Left lung (tissue), 10 donors: Measurements from ENCODE around the gene VPS51. TPM values are rescaled to one million over a fixed set of nuclear protein-coding genes. Genes with fewer than 3 reads are reported as not detected.

Experiments
- ATAC-seq: fragments of 200-7000 bp; cut with Tn5 transposase; one replicate; pipeline ENCODE4 v1.9.1; 2020; ENCODE audit warnings: moderate library complexity
- DNase-seq, 4 donors: peaks; one replicate each; pipeline ENCODE4 v3.0.0-alpha.2; 2013 to 2020
- H3K27ac ChIP-seq, 2 donors: fragments of 200-600 bp; sonication (generic) in 1 of 2; one replicate each; pipeline versions ENCODE4 v1.5.0 to v1.8.0; 2020 to 2021
- H3K27me3 ChIP-seq, 2 donors: fragments of 200-600 bp; sonication (generic) in 1 of 2; one replicate each; pipeline versions ENCODE4 v1.5.0 to v1.8.0; 2020 to 2021
- H3K36me3 ChIP-seq, 2 donors: fragments of 200-600 bp; sonication (generic) in 1 of 2; one replicate each; pipeline versions ENCODE4 v1.5.0 to v1.8.0; 2020 to 2021
- H3K4me1 ChIP-seq, 2 donors: fragments of 200-600 bp; one replicate each; pipeline ENCODE4 v1.8.0; 2021
- H3K4me3 ChIP-seq, 2 donors: fragments of 200-600 bp; sonication (generic) in 1 of 2; one replicate each; pipeline versions ENCODE4 v1.5.0 to v1.8.0; 2020 to 2021; ENCODE audit warnings: mild to moderate bottlenecking in 1 of 2
- H3K9me3 ChIP-seq, 2 donors: fragments of 200-600 bp; sonication (generic) in 1 of 2; one replicate each; pipeline versions ENCODE4 v1.5.0 to v1.8.0; 2020 to 2021
- CTCF ChIP-seq, 2 donors: fragments of 200-600 bp; sonication (generic) in 1 of 2; IDR thresholded peaks; one replicate each; pipeline versions ENCODE4 v1.5.0 to v1.8.0; 2021; ENCODE audit warnings: antibody characterized with exemption in 2 of 2
- intact Hi-C, 2 donors: fragments of 100-400 bp; cut with DNase I; formaldehyde crosslinking; loops; one replicate each; pipeline versions ENCODE4 v1.11.2 to v1.14.2; 2022
- polyA plus RNA-seq, 6 donors: library from polyadenylated mRNA; unstranded; fragments of 120-200 nt; gene quantifications; one replicate each; pipeline ENCODE4 v1.2.1, GENCODE V29; 2013; ENCODE audit not compliant: insufficient read length in 6 of 6
- total RNA-seq, 2 donors: library from RNA; stranded (reverse); fragmentation: NEBNext Ultra II Directional; extraction: Animal tissue kit (Norgen Biotek cat#: 25700); gene quantifications; one replicate each; pipeline ENCODE4 v1.2.1, GENCODE V29; 2021
- donor health status: DM: no; HTN: yes; CAD: no.
- donor health status: DM: no; HTN: no; CAD: no.

Gene VPS51
- total and polyA plus RNA-seq, 8 donors: 79.4 to 143 (median 108) TPM

GRCh38 chr11:65103476-65103875 lies 7.5 kb downstream of the VPS51 start:
- no peak overlapping the region for H3K27ac ChIP-seq
- no peaks in the 10 kb centered on the region for H3K27me3 ChIP-seq
- intact Hi-C loops: no loop called here
- no peak overlapping the region for H3K4me3 ChIP-seq
- DNase-seq (no peak), ATAC-seq (no peak)
- H3K36me3 ChIP-seq: peaks cover 0 to 26% of the 10 kb centered on the region in 2 donors
- no peak for TF ChIP-seq CTCF (IDR thresholded peaks at IDR 0.05)
- H3K9me3 ChIP-seq: no peaks in the 10 kb centered on the region
- H3K4me1 ChIP-seq: peaks cover 0 to 15% of the 10 kb centered on the region in 2 donors

DNA sequence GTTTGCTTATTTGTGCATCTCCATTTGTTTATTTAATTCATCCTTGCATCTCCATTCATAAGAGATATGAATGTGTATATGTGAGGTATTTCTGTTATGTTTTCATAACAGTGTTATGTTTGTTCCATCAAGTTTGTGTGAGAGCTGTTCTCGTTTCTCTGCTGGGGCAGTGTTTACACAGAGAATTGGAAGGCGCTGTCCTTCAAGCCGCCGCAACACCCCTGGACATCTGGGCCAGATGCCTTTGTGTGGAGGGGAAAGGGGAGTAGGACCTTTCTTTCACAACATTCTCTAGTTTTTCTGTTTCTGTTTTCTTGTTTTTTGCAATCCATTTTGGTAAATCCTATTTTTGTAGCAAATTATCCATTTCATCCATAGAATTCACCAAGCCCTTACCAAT lies 8.6 kb downstream of the VPS51 start:
- TF ChIP-seq CTCF (IDR thresholded peaks at IDR 0.05): no peak
- ATAC-seq: no peak
- Histone ChIP-seq H3K27ac (no peak overlapping the region), H3K36me3 (peaks cover 0 to 38% of the 10 kb centered on the region in 2 donors), H3K27me3 (no peaks in the 10 kb centered on the region), H3K4me1 (peaks cover 0 to 15% of the 10 kb centered on the region in 2 donors), H3K9me3 (no peaks in the 10 kb centered on the region), H3K4me3 (no peak overlapping the region)
- intact Hi-C loops: no loop called here
- DNase-seq: no peak

DNA sequence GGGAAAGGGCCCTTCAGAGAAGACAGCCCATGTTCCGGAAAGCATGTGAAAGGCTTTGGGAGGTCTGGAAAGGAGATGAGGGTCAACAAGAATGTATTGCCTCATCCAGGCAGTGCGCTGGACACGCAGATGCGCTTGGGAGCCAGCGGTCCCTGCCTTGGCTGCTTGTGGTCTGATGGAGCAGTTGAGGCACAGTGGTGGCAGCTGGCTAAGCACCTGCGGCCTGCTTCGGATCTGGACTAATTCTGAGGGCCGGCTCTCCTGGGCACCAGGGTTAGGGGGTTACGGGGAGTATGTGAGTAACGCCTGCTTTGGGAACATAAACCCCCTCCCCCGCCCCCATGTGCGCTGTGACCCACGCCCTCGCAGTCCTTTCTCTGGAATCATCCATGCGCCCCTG lies 11.1 kb downstream of the VPS51 start:
- peaks cover 0 to 41% of the 10 kb centered on the region in 2 donors for H3K36me3 ChIP-seq
- H3K27ac ChIP-seq: no peak overlapping the region
- H3K4me1 ChIP-seq: peaks cover 4 to 31% of the 10 kb centered on the region in 2 donors
- no peaks in the 10 kb centered on the region for H3K9me3 ChIP-seq
- ATAC-seq: no peak
- no peak for DNase-seq
- intact Hi-C loops: no loop called here
- H3K27me3 ChIP-seq: no peaks in the 10 kb centered on the region
- no peak for TF ChIP-seq CTCF (IDR thresholded peaks at IDR 0.05)
- no peak overlapping the region for H3K4me3 ChIP-seq

- no peak for TF ChIP-seq CTCF (IDR thresholded peaks at IDR 0.05)
- Histone ChIP-seq H3K4me1 (peaks cover 12 to 39% of the 10 kb centered on the region in 2 donors), H3K27ac (no peak overlapping the region), H3K9me3 (no peaks in the 10 kb centered on the region), H3K27me3 (peaks cover 0 to 7% of the 10 kb centered on the region in 2 donors), H3K36me3 (peaks cover 0 to 41% of the 10 kb centered on the region in 2 donors), H3K4me3 (no peak overlapping the region)
- no peak for DNase-seq
- no peak for ATAC-seq
- intact Hi-C loops: no loop called here
These were observed 11.9 kb downstream of the VPS51 start for GRCh38 chr11:65107751-65108468.

GRCh38 chr11:65108469-65109123 lies 12.6 kb downstream of the VPS51 start:
- H3K27ac ChIP-seq: no peak overlapping the region
- no peaks in the 10 kb centered on the region for H3K9me3 ChIP-seq
- peaks cover 17 to 46% of the 10 kb centered on the region in 2 donors for H3K4me1 ChIP-seq
- peak; percentile 0 for ATAC-seq
- DNase-seq: no peak
- no peak for TF ChIP-seq CTCF (IDR thresholded peaks at IDR 0.05)
- no peak overlapping the region for H3K4me3 ChIP-seq
- H3K36me3 ChIP-seq: peaks cover 0 to 41% of the 10 kb centered on the region in 2 donors
- intact Hi-C loops: no loop called here
- peaks cover 0 to 14% of the 10 kb centered on the region in 2 donors for H3K27me3 ChIP-seq
